HepG2 (cell line): ENCODE data around the gene ITGB7. TPM values are rescaled to one million over a fixed set of nuclear protein-coding genes. Genes with fewer than 3 reads are reported as not detected.

Experiments used
- ETV6 ChIP-seq: sonication (generic); formaldehyde crosslinking; conservative IDR thresholded peaks from 2 replicates; pipeline ENCODE4 v1.4.0; 2020; ENCODE audit warnings: missing genetic modification reagents
- GMEB1 ChIP-seq: sonication (generic); formaldehyde crosslinking; IDR thresholded peaks from 2 replicates; pipeline ENCODE4 v1.5.1; 2020; ENCODE audit warnings: missing genetic modification reagents, mild to moderate bottlenecking, borderline replicate concordance
- HOXA9 ChIP-seq: sonication (generic); formaldehyde crosslinking; IDR thresholded peaks from 2 replicates; pipeline ENCODE4 v1.8.1; 2022; ENCODE audit warnings: missing genetic modification reagents, mild to moderate bottlenecking, moderate library complexity, borderline replicate concordance
- NAIF1 ChIP-seq: sonication (generic); formaldehyde crosslinking; IDR thresholded peaks from 2 replicates; pipeline ENCODE4 v1.5.0; 2020; ENCODE audit warnings: mild to moderate bottlenecking, missing genetic modification reagents, borderline replicate concordance
- ZBTB3 ChIP-seq: sonication (generic); formaldehyde crosslinking; IDR thresholded peaks from 2 replicates; pipeline ENCODE4 v1.4.0; 2020; ENCODE audit warnings: low read depth, mild to moderate bottlenecking, moderate library complexity, missing genetic modification reagents, borderline replicate concordance
- ZBTB38 ChIP-seq: sonication (generic); formaldehyde crosslinking; IDR thresholded peaks from 2 replicates; pipeline ENCODE4 v1.5.1; 2020; ENCODE audit warnings: mild to moderate bottlenecking, missing genetic modification reagents
- ZFP36L1 ChIP-seq: sonication (generic); formaldehyde crosslinking; IDR thresholded peaks from 2 replicates; pipeline ENCODE4 v1.8.0; 2022; ENCODE audit warnings: mild to moderate bottlenecking, missing genetic modification reagents, moderate library complexity
- ZNF232 ChIP-seq: sonication (generic); formaldehyde crosslinking; IDR thresholded peaks from 2 replicates; pipeline ENCODE4 v1.4.0; 2020; ENCODE audit warnings: missing genetic modification reagents, borderline replicate concordance
- ZNF687 ChIP-seq: sonication (generic); formaldehyde crosslinking; IDR thresholded peaks from 2 replicates; pipeline ENCODE4 v1.5.1; 2020; ENCODE audit warnings: mild to moderate bottlenecking, missing genetic modification reagents, moderate library complexity
- polyA plus RNA-seq, 8 experiments: library from polyadenylated mRNA; depleted of rRNA in 3 of 8; stranded (reverse) in 7 of 8; unstranded in 1 of 8; fragments of >200 nt; fragmentation: Illumina TruSeq in 4 of 8; extraction: Trizol in 4 of 8; gene quantifications; 2 replicates each; pipeline versions ENCODE4 v1.2.1 to v1.2.3, GENCODE V29; 2011 to 2016; ENCODE audit warnings: low read depth in 4 of 8, missing spikeins in 1 of 8, mixed read lengths in 1 of 8; ENCODE audit not compliant: insufficient read depth in 1 of 8
- total RNA-seq, 5 experiments: library from RNA; depleted of rRNA; stranded (reverse); fragments of >200 nt; fragmentation: Illumina TruSeq; extraction: Trizol; gene quantifications; 2 replicates each; pipeline ENCODE4 v1.2.3, GENCODE V29; 2016; ENCODE audit warnings: low read depth in 1 of 5

The ITGB7 gene
- total and polyA plus RNA-seq, 2 of the 13 experiments (the other 11 are each of a cell fraction or from before 2014, with no cell fraction given), result 0.16 to 0.18 TPM

GRCh38 chr12:53180931-53181645 is 26.0 kb downstream of the ITGB7 start (continued):
- TF ChIP-seq GMEB1 (CRISPR knock-in tag) (peak; percentile 77), ZBTB38 (CRISPR knock-in tag) (no peak), ETV6 (0 out of 2 replicates have a peak, but pooled peaks have one; percentile 4), ZBTB3 (no peak), ZNF232 (0 out of 2 replicates have a peak, but pooled peaks have one; percentile 64), ZNF687 (CRISPR knock-in tag) (peak; percentile 71), HOXA9 (CRISPR knock-in tag) (no peak; the same call in 1 of the 2 replicates), ZFP36L1 (0 out of 2 replicates have a peak, but pooled peaks have one; percentile 4), NAIF1 (CRISPR knock-in tag) (no peak)
